Activated CD4-positive, alpha-beta T cell treated with anti-CD3 and anti-CD28 coated beads, Interleukin-10, Interleukin-2, amounts not matched to agents 100 ng/mL and 50 ng/mL, durations not matched to agents 16 hours and 8 hours (primary cell): ENCODE results near the gene WFIKKN1.

Source experiments
- DNase-seq: peaks from one replicate; pipeline ENCODE4 v3.0.0-alpha.2; 2020

The WFIKKN1 gene

GRCh38 chr16:659618-660017, 28.8 kb downstream of the WFIKKN1 start:
- DNase-seq: no peak

GRCh38 chr16:660132-660458, 29.3 kb downstream of the WFIKKN1 start:
- DNase-seq: no peak

GRCh38 chr16:660459-661183, 29.8 kb downstream of the WFIKKN1 start:
- DNase-seq: peak; percentile 80

- DNase-seq: no peak
Observed at GRCh38 chr16:661184-661821, 30.5 kb downstream of the WFIKKN1 start.

- no peak for DNase-seq
Observed at GRCh38 chr16:662095-662494, 31.3 kb downstream of the WFIKKN1 start.

- no peak for DNase-seq
Observed at GRCh38 chr16:662597-662996, 31.8 kb downstream of the WFIKKN1 start.

GRCh38 chr16:666572-666971, 35.8 kb downstream of the WFIKKN1 start:
- DNase-seq: no peak

GRCh38 chr16:667113-667779, 36.5 kb downstream of the WFIKKN1 start:
- no peak for DNase-seq

GRCh38 chr16:667780-668518, 37.2 kb downstream of the WFIKKN1 start, which contains the start of gene RHOT2:
Gene RHOT2 (plus strand): TSS chr16:668132. CDS start chr16:668200, 68 bp downstream.
- DNase-seq: peak; percentile 96

- DNase-seq: no peak
Observed at GRCh38 chr16:668519-669171, 37.9 kb downstream of the WFIKKN1 start.

GRCh38 chr16:669666-670065, 38.9 kb downstream of the WFIKKN1 start:
- DNase-seq: no peak

GRCh38 chr16:670485-671352, 39.9 kb downstream of the WFIKKN1 start:
- DNase-seq: no peak

GRCh38 chr16:671353-672131, 40.8 kb downstream of the WFIKKN1 start:
- no peak for DNase-seq

- DNase-seq: no peak
Observed at GRCh38 chr16:672371-672770, 41.6 kb downstream of the WFIKKN1 start.

- no peak for DNase-seq
Observed at GRCh38 chr16:672851-673250, 42.1 kb downstream of the WFIKKN1 start.

GRCh38 chr16:673399-673991, 42.7 kb downstream of the WFIKKN1 start:
- no peak for DNase-seq

- DNase-seq: no peak
Observed at GRCh38 chr16:674214-674881, 43.6 kb downstream of the WFIKKN1 start.

GRCh38 chr16:674968-675883, 44.4 kb downstream of the WFIKKN1 start, which contains the start of gene RHBDL1:
Gene RHBDL1 (plus strand): TSS chr16:675671. CDS start chr16:675791, 120 bp downstream.
- no peak for DNase-seq
